ENCODE measurements around the gene MRPL23.

DNA sequence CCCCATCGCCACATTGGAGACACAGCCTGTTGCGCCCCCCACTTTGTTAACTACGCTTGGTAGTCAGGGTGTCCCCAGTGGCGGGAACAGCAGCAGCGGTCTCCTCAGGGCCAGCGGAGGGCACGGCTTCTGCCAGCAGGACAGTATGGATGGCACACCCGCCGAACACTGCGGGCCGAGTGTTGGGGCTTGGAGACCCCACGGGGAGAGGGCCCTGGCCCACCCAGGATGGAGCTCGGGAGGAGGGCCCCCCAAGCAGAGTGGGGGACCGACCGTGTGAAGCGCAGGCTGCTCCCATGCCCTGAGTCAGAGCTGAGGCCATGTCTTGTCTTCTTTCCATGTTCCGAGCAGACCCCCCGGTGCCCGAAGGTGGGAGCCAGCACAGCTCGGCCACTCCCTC is 17.8 kb downstream of the MRPL23 start:
- TF ChIP-seq, protein P1, sequence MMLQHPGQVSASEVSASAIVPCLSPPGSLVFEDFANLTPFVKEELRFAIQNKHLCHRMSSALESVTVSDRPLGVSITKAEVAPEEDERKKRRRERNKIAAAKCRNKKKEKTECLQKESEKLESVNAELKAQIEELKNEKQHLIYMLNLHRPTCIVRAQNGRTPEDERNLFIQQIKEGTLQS (IDR thresholded peaks at IDR 0.05): no peak
- TF ChIP-seq, protein P2, sequence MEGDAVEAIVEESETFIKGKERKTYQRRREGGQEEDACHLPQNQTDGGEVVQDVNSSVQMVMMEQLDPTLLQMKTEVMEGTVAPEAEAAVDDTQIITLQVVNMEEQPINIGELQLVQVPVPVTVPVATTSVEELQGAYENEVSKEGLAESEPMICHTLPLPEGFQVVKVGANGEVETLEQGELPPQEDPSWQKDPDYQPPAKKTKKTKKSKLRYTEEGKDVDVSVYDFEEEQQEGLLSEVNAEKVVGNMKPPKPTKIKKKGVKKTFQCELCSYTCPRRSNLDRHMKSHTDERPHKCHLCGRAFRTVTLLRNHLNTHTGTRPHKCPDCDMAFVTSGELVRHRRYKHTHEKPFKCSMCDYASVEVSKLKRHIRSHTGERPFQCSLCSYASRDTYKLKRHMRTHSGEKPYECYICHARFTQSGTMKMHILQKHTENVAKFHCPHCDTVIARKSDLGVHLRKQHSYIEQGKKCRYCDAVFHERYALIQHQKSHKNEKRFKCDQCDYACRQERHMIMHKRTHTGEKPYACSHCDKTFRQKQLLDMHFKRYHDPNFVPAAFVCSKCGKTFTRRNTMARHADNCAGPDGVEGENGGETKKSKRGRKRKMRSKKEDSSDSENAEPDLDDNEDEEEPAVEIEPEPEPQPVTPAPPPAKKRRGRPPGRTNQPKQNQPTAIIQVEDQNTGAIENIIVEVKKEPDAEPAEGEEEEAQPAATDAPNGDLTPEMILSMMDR (IDR thresholded peaks at IDR 0.05; ENCODE audit: low read depth, low read length, missing input control): no peak
- no peak for TF ChIP-seq FOXA2 (IDR thresholded peaks at IDR 0.05)
- TF ChIP-seq, protein P3, sequence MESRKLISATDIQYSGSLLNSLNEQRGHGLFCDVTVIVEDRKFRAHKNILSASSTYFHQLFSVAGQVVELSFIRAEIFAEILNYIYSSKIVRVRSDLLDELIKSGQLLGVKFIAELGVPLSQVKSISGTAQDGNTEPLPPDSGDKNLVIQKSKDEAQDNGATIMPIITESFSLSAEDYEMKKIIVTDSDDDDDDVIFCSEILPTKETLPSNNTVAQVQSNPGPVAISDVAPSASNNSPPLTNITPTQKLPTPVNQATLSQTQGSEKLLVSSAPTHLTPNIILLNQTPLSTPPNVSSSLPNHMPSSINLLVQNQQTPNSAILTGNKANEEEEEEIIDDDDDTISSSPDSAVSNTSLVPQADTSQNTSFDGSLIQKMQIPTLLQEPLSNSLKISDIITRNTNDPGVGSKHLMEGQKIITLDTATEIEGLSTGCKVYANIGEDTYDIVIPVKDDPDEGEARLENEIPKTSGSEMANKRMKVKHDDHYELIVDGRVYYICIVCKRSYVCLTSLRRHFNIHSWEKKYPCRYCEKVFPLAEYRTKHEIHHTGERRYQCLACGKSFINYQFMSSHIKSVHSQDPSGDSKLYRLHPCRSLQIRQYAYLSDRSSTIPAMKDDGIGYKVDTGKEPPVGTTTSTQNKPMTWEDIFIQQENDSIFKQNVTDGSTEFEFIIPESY (IDR thresholded peaks at IDR 0.05): no peak
- no peak for TF ChIP-seq HNF4G (IDR thresholded peaks at IDR 0.05)
- TF ChIP-seq TAF1 (conservative IDR thresholded peaks at IDR 0.05): no peak
- TF ChIP-seq, protein P4, sequence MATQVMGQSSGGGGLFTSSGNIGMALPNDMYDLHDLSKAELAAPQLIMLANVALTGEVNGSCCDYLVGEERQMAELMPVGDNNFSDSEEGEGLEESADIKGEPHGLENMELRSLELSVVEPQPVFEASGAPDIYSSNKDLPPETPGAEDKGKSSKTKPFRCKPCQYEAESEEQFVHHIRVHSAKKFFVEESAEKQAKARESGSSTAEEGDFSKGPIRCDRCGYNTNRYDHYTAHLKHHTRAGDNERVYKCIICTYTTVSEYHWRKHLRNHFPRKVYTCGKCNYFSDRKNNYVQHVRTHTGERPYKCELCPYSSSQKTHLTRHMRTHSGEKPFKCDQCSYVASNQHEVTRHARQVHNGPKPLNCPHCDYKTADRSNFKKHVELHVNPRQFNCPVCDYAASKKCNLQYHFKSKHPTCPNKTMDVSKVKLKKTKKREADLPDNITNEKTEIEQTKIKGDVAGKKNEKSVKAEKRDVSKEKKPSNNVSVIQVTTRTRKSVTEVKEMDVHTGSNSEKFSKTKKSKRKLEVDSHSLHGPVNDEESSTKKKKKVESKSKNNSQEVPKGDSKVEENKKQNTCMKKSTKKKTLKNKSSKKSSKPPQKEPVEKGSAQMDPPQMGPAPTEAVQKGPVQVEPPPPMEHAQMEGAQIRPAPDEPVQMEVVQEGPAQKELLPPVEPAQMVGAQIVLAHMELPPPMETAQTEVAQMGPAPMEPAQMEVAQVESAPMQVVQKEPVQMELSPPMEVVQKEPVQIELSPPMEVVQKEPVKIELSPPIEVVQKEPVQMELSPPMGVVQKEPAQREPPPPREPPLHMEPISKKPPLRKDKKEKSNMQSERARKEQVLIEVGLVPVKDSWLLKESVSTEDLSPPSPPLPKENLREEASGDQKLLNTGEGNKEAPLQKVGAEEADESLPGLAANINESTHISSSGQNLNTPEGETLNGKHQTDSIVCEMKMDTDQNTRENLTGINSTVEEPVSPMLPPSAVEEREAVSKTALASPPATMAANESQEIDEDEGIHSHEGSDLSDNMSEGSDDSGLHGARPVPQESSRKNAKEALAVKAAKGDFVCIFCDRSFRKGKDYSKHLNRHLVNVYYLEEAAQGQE (IDR thresholded peaks at IDR 0.05): no peak

Measured in liver (tissue), 3 donors.